GM23248 (cell line): ENCODE results near the gene CD19.

Experiments
- EZH2 ChIP-seq: fragments of 200-600 bp; sonication (generic); IDR thresholded peaks from 2 replicates; pipeline ENCODE4 v1.6.1; 2018; ENCODE audit warnings: antibody characterized with exemption, mild to moderate bottlenecking; ENCODE audit not compliant: insufficient read depth, poor library complexity, severe bottlenecking
- EZH2phosphoT487 ChIP-seq: fragments of 200-600 bp; sonication (generic); IDR thresholded peaks from 2 replicates; pipeline ENCODE4 v1.6.1; 2018; ENCODE audit warnings: antibody characterized with exemption, moderate library complexity, mild to moderate bottlenecking, low read depth; ENCODE audit not compliant: insufficient read depth

- no peak for TF ChIP-seq EZH2phosphoT487
- TF ChIP-seq EZH2, result no peak
Measured at GRCh38 chr16:28951410-28951943, 19.7 kb downstream of the CD19 start.
